SK-N-MC (cell line): Measurements from ENCODE around the gene SMIM41.

ENCODE experiments used
- EZH2 ChIP-seq: fragments of 200-600 bp; sonication (generic); IDR thresholded peaks from one replicate; pipeline ENCODE4 v1.6.1; 2017; ENCODE audit warnings: antibody characterized with exemption
- POLR2AphosphoS5 ChIP-seq: IDR thresholded peaks from 2 replicates; pipeline ENCODE4 v1.6.1; 2012; ENCODE audit warnings: mild to moderate bottlenecking, low read depth, low read length, borderline replicate concordance

DNA sequence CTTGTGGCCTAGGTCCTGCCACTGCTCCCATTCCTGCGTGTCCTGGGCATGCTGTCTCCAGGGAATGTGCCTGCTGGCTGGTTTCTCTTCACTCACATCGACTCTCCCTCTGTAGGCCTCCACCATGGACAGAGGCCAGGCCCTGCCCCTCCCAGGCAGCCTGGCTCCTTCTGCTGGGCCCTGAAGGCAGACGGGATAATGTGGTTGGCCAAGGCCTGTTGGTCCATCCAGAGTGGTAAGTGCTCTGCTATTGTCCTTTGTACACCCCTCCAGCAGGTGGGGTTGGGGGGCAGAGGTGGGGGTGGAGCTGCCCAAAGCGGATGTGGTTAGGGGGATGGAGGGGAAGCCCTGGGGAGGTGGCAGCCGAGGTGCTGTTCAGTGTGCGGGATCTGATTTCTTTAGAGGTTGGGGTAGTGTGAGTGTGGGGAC is 37.8 kb upstream of the SMIM41 start:
- no peak for TF ChIP-seq POLR2AphosphoS5
- TF ChIP-seq EZH2 = no peak
